ENCODE data around the gene PPM1L. TPM values are rescaled to one million over a fixed set of nuclear protein-coding genes. Genes with fewer than 3 reads are reported as not detected.
"Not testable (repeated sequence)": the region's sequence is repeated elsewhere in the genome, so short reads cannot be mapped to it uniquely, and the experiment has no call there.

Gene PPM1L
- total RNA-seq, 4 donors from 2014 or later: 31.5 to 40.2 (median 34.0) TPM

DNA sequence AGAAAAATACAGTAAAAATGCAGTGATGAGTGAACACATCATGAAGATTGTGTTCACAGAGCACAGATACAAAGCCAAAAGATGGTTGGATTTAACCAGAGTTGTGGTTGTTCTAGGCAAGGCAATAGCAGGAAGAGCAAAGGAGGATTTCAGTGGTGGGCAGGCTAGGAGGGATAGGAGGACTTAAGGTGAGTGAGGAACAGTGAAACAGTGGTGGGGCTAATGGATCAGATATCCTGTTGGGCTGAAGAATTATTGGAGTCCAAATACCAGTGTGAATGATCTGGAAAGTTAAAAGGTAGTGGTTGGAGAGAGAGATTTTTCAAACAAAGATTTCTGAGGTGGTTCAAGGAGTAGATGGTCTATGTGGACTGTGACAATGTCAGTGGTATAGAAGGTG is 240.8 kb downstream of the PPM1L start:
- DNase-seq (ENCODE audit: low spot score in 2 of 2): no peak
- no peaks in the 10 kb centered on the region for H3K9me3 ChIP-seq
- H3K4me1 ChIP-seq: no peaks in the 10 kb centered on the region
- no peak overlapping the region for H3K27ac ChIP-seq
- H3K27me3 ChIP-seq: no peaks in the 10 kb centered on the region
- TF ChIP-seq POLR2A (IDR thresholded peaks at IDR 0.05) (no peak), EP300 (IDR thresholded peaks at IDR 0.05) (no peak), POLR2AphosphoS5 (IDR thresholded peaks at IDR 0.05) (no peak)
- TF ChIP-seq, protein P1, sequence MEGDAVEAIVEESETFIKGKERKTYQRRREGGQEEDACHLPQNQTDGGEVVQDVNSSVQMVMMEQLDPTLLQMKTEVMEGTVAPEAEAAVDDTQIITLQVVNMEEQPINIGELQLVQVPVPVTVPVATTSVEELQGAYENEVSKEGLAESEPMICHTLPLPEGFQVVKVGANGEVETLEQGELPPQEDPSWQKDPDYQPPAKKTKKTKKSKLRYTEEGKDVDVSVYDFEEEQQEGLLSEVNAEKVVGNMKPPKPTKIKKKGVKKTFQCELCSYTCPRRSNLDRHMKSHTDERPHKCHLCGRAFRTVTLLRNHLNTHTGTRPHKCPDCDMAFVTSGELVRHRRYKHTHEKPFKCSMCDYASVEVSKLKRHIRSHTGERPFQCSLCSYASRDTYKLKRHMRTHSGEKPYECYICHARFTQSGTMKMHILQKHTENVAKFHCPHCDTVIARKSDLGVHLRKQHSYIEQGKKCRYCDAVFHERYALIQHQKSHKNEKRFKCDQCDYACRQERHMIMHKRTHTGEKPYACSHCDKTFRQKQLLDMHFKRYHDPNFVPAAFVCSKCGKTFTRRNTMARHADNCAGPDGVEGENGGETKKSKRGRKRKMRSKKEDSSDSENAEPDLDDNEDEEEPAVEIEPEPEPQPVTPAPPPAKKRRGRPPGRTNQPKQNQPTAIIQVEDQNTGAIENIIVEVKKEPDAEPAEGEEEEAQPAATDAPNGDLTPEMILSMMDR (IDR thresholded peaks at IDR 0.05): no peak
- no peaks in the 10 kb centered on the region for H3K36me3 ChIP-seq
- no peak overlapping the region for H3K4me3 ChIP-seq

DNA sequence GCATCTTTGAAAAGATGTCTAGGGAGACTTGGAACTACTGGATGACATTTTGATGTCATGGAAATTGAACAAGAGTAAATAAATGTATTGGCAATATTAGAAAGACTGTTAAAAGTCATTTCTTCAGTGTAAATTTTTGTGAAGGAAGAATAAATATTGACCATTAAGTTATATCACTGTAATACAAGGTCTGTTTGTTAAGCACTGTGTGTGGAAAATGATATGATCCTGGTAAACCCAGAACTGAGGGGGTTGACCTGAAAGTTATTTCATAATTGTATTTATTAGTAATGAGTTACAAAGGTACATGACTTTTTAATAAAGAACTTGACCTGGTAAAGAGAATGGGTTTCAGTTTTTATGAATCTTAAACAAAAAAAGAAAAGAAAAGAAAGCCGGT is 242.6 kb downstream of the PPM1L start:
- Histone ChIP-seq H3K36me3 (no peaks in the 10 kb centered on the region), H3K4me1 (no peaks in the 10 kb centered on the region), H3K27ac (no peak overlapping the region), H3K27me3 (no peaks in the 10 kb centered on the region), H3K9me3 (no peaks in the 10 kb centered on the region), H3K4me3 (no peak overlapping the region)
- WGBS: 94% methylated on average over 1 of the region's 1 CpG
- TF ChIP-seq POLR2AphosphoS5 (IDR thresholded peaks at IDR 0.05) (no peak), POLR2A (IDR thresholded peaks at IDR 0.05) (no peak), EP300 (IDR thresholded peaks at IDR 0.05) (no peak)
- TF ChIP-seq, protein P1 (IDR thresholded peaks at IDR 0.05): no peak
- no peak for DNase-seq (ENCODE audit: low spot score in 2 of 2)

DNA sequence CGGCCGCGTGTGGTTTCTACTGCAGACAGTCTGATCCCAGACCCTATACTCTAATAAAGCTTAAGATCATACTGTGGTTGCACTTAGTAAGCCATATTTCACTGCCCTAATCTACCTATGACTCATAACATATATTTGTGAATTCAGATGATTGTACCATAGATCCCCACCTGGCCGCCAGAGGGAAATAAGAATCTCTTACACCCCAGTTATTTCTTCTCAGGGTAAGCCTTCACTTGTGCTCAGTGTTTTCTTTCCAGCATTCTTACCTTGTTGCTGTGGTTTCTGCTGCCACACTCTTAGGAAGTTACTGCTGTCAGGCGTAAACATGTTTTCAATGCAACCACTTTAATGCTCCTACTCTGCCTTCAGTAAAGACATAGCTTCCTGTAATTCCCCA is 243.2 kb downstream of the PPM1L start:
- 77% methylated on average over 5 of the region's 5 CpGs for WGBS
- no peak for DNase-seq (ENCODE audit: low spot score in 2 of 2)

DNA sequence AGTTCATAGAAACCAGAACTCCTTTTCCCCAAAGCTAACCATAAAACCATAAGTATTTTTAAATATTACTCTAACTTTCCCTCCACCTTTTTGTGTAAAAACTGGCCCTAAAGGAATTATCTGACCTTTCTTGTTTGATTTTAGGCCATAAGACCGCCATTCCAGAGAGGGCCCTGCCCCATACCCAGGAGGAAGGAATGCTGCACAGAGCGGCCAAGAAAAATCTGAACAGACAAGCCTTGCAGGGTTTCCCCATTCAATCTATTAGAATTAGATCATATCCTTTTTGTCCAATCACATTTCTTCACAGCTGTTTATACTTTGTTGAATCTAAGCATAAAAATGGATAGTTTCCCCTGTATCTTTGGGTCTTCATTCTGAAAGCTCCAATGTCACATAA is 252.1 kb downstream of the PPM1L start:
- TF ChIP-seq, protein P1 (IDR thresholded peaks at IDR 0.05): no peak
- no peak for TF ChIP-seq POLR2A (IDR thresholded peaks at IDR 0.05)
- no peak for TF ChIP-seq POLR2AphosphoS5 (IDR thresholded peaks at IDR 0.05)

More for the DNA sequence above, 243.2 kb downstream of the PPM1L start:
- no peaks in the 10 kb centered on the region for H3K4me1 ChIP-seq
- no peak overlapping the region for H3K27ac ChIP-seq
- no peak overlapping the region for H3K4me3 ChIP-seq
- no peak for TF ChIP-seq EP300 (IDR thresholded peaks at IDR 0.05)
- TF ChIP-seq POLR2AphosphoS5 (IDR thresholded peaks at IDR 0.05): no peak
- no peak for TF ChIP-seq POLR2A (IDR thresholded peaks at IDR 0.05)
- TF ChIP-seq, protein P1 (IDR thresholded peaks at IDR 0.05): no peak
- H3K9me3 ChIP-seq: no peaks in the 10 kb centered on the region
- no peaks in the 10 kb centered on the region for H3K27me3 ChIP-seq
- no peaks in the 10 kb centered on the region for H3K36me3 ChIP-seq

DNA sequence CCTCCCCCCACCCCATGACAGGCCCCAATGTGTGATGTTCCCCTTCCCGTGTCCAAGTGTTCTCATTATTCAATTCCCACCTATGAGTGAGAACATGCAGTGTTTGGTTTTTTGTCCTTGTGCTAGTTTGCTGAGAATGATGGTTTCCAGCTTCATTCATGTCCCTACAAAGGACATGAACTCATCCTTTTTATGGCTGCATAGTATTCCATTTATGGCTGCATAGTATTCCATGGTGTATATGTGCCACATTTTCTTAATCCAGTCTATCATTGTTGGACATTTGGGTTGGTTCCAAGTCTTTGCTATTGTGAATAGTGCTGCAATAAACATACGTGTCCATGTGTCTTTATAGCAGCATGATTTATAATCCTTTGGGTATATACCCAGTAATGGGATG is 254.1 kb downstream of the PPM1L start:
- 93% methylated on average over 2 of the region's 2 CpGs for WGBS

More for the DNA sequence above, 252.1 kb downstream of the PPM1L start:
- no peak for DNase-seq (ENCODE audit: low spot score in 2 of 2)
- Histone ChIP-seq H3K4me3 (no peak overlapping the region), H3K9me3 (no peaks in the 10 kb centered on the region), H3K27ac (no peak overlapping the region), H3K4me1 (no peaks in the 10 kb centered on the region), H3K27me3 (no peaks in the 10 kb centered on the region), H3K36me3 (no peaks in the 10 kb centered on the region)
- WGBS: 59% methylated on average over 2 of the region's 2 CpGs

More for the DNA sequence above, 254.1 kb downstream of the PPM1L start:
- H3K4me3 ChIP-seq; H3K4me1 ChIP-seq; DNase-seq (ENCODE audit: low spot score in 2 of 2); H3K36me3 ChIP-seq; H3K9me3 ChIP-seq; H3K27me3 ChIP-seq; H3K27ac ChIP-seq: not testable (repeated sequence)

All from suprapubic skin (tissue), 4 donors.